GM18505 (cell line): ENCODE data around the gene DCXR.

Source experiments
- ATAC-seq: cut with Tn5 transposase; IDR thresholded peaks from one replicate; pipeline ENCODE4 v1.9.1; 2021; ENCODE audit not compliant: unreplicated experiment
- POLR2A ChIP-seq: IDR thresholded peaks from 4 replicates; pipeline ENCODE4 v1.6.1; 2011; ENCODE audit warnings: borderline replicate concordance; ENCODE audit not compliant: insufficient read depth, insufficient read length; ENCODE audit errors: extremely low read depth

DCXR gene

GRCh38 chr17:82008258-82008940 lies 29.1 kb downstream of the DCXR start:
- ATAC-seq = no peak
- TF ChIP-seq POLR2A = no peak

GRCh38 chr17:82007495-82008257 lies 29.8 kb downstream of the DCXR start:
- TF ChIP-seq POLR2A = no peak

GRCh38 chr17:82007228-82007494 lies 30.3 kb downstream of the DCXR start:
- no peak for TF ChIP-seq POLR2A
- ATAC-seq = no peak

More at GRCh38 chr17:82007495-82008257, 29.8 kb downstream of the DCXR start:
- no peak for ATAC-seq

- TF ChIP-seq POLR2A = no peak
- no peak for ATAC-seq
Observed at GRCh38 chr17:82006468-82007227, 30.8 kb downstream of the DCXR start.

GRCh38 chr17:82005701-82006348 lies 31.7 kb downstream of the DCXR start:
- no peak for ATAC-seq
- TF ChIP-seq POLR2A = no peak

GRCh38 chr17:82004517-82005455 lies 32.7 kb downstream of the DCXR start:
- no peak for ATAC-seq

GRCh38 chr17:82003411-82004381 lies 33.8 kb downstream of the DCXR start:
- TF ChIP-seq POLR2A = no peak
- ATAC-seq = no peak

More at GRCh38 chr17:82004517-82005455, 32.7 kb downstream of the DCXR start:
- TF ChIP-seq POLR2A = no peak

- TF ChIP-seq POLR2A = no peak
- no peak for ATAC-seq
Observed at GRCh38 chr17:82001571-82002056, 35.9 kb downstream of the DCXR start.

GRCh38 chr17:82000803-82001570 lies 36.5 kb downstream of the DCXR start:
- ATAC-seq = no peak
- TF ChIP-seq POLR2A = no peak

- ATAC-seq = no peak
- TF ChIP-seq POLR2A = no peak
Observed at GRCh38 chr17:81999976-82000802, 37.3 kb downstream of the DCXR start.
